KMS-11 (cell line): ENCODE results near the gene KRTCAP2.

Experiments used
- H2AFZ ChIP-seq: fragments of 200-600 bp; sonication (generic); 2 replicates; pipeline ENCODE4 v1.6.1; 2016; ENCODE audit warnings: antibody characterized with exemption, mixed run types, low read depth
- H3K27ac ChIP-seq: fragments of 200-600 bp; sonication (generic); 2 replicates; pipeline ENCODE4 v1.6.1; 2016; ENCODE audit warnings: mild to moderate bottlenecking, mixed run types
- H3K27me3 ChIP-seq: fragments of 200-600 bp; sonication (generic); 2 replicates; pipeline ENCODE4 v1.6.1; 2017; ENCODE audit warnings: mild to moderate bottlenecking, low read depth, mixed run types, moderate library complexity; ENCODE audit not compliant: insufficient read depth
- H3K36me3 ChIP-seq: fragments of 200-600 bp; sonication (generic); 2 replicates; pipeline ENCODE4 v1.6.1; 2017; ENCODE audit warnings: mild to moderate bottlenecking, mixed run types; ENCODE audit not compliant: insufficient read depth
- H3K4me1 ChIP-seq: fragments of 200-600 bp; sonication (generic); 2 replicates; pipeline ENCODE4 v1.6.1; 2016; ENCODE audit warnings: mild to moderate bottlenecking, low read depth, mixed run types; ENCODE audit not compliant: poor library complexity, severe bottlenecking
- H3K4me2 ChIP-seq: fragments of 200-600 bp; sonication (generic); 2 replicates; pipeline ENCODE4 v1.7.0; 2016; ENCODE audit warnings: mild to moderate bottlenecking, mixed run types
- H3K4me3 ChIP-seq: fragments of 200-600 bp; sonication (generic); IDR thresholded peaks from 2 replicates; pipeline ENCODE4 v1.6.1; 2017; ENCODE audit warnings: low read depth, low read length, mixed read lengths; ENCODE audit not compliant: insufficient read depth
- H3K79me2 ChIP-seq: fragments of 200-600 bp; sonication (generic); 2 replicates; pipeline ENCODE4 v1.6.1; 2016; ENCODE audit warnings: low read depth, mixed run types; ENCODE audit not compliant: insufficient read depth
- H3K9ac ChIP-seq: fragments of 200-600 bp; sonication (generic); 2 replicates; pipeline ENCODE4 v1.6.1; 2016; ENCODE audit warnings: mild to moderate bottlenecking, mixed run types
- H4K20me1 ChIP-seq: fragments of 200-600 bp; sonication (generic); 2 replicates; pipeline ENCODE4 v1.6.1; 2016; ENCODE audit warnings: mild to moderate bottlenecking, mixed run types; ENCODE audit not compliant: insufficient read depth
- CTCF ChIP-seq: fragments of 200-600 bp; sonication (generic); conservative IDR thresholded peaks from 2 replicates; pipeline ENCODE4 v1.6.1; 2017; ENCODE audit warnings: low read depth, mild to moderate bottlenecking, antibody characterized with exemption, low read length, moderate library complexity, mixed read lengths

Gene KRTCAP2

GRCh38 chr1:155182052-155182550 lies 9.0 kb upstream of the KRTCAP2 start:
- H3K27me3 ChIP-seq: no peaks in the 10 kb centered on the region
- no peaks in the 10 kb centered on the region for H3K79me2 ChIP-seq
- H3K4me2 ChIP-seq: no peak overlapping the region
- no peaks in the 10 kb centered on the region for H3K36me3 ChIP-seq
- no peak overlapping the region for H3K27ac ChIP-seq
- H3K4me1 ChIP-seq: peaks cover 6% of the 10 kb centered on the region
- no peak overlapping the region for H3K4me3 ChIP-seq
- TF ChIP-seq CTCF: no peak
- no peak overlapping the region for H2AFZ ChIP-seq
- no peak overlapping the region for H3K9ac ChIP-seq
- H4K20me1 ChIP-seq: no peaks in the 10 kb centered on the region

GRCh38 chr1:155181371-155182051 lies 8.4 kb upstream of the KRTCAP2 start:
- Histone ChIP-seq H2AFZ (no peak overlapping the region), H3K27ac (no peak overlapping the region), H3K9ac (no peak overlapping the region), H3K4me2 (no peak overlapping the region), H3K4me3 (no peak overlapping the region), H3K36me3 (no peaks in the 10 kb centered on the region), H3K79me2 (no peaks in the 10 kb centered on the region), H3K4me1 (peaks cover 12% of the 10 kb centered on the region), H4K20me1 (no peaks in the 10 kb centered on the region), H3K27me3 (no peaks in the 10 kb centered on the region)
- no peak for TF ChIP-seq CTCF

- H3K36me3 ChIP-seq: no peaks in the 10 kb centered on the region
- H3K4me2 ChIP-seq: no peak overlapping the region
- no peak overlapping the region for H2AFZ ChIP-seq
- no peak for TF ChIP-seq CTCF
- H3K27ac ChIP-seq: no peak overlapping the region
- no peaks in the 10 kb centered on the region for H3K79me2 ChIP-seq
- H4K20me1 ChIP-seq: no peaks in the 10 kb centered on the region
- no peak overlapping the region for H3K4me3 ChIP-seq
- no peak overlapping the region for H3K9ac ChIP-seq
- H3K27me3 ChIP-seq: no peaks in the 10 kb centered on the region
- peaks cover 29% of the 10 kb centered on the region for H3K4me1 ChIP-seq
Measured at GRCh38 chr1:155179112-155180031, 6.3 kb upstream of the KRTCAP2 start.

GRCh38 chr1:155178441-155179111 lies 5.5 kb upstream of the KRTCAP2 start:
- Histone ChIP-seq H3K9ac (no peak overlapping the region), H4K20me1 (no peaks in the 10 kb centered on the region), H3K4me1 (peaks cover 29% of the 10 kb centered on the region), H2AFZ (no peak overlapping the region), H3K79me2 (no peaks in the 10 kb centered on the region), H3K27ac (no peak overlapping the region), H3K27me3 (no peaks in the 10 kb centered on the region), H3K4me3 (no peak overlapping the region), H3K4me2 (no peak overlapping the region), H3K36me3 (no peaks in the 10 kb centered on the region)
- TF ChIP-seq CTCF: no peak
